GM23248 (cell line): ENCODE data around the gene MS4A6E. TPM values are rescaled to one million over a fixed set of nuclear protein-coding genes. Genes with fewer than 3 reads are reported as not detected.
A peak's percentile ranks its signal among the peaks of the same experiment; 100 is the strongest.
"Not testable (repeated sequence)": the region's sequence is repeated elsewhere in the genome, so short reads cannot be mapped to it uniquely, and the experiment has no call there.

Source experiments
- DNase-seq: peaks from one replicate; pipeline ENCODE4 v3.0.0-alpha.2; 2015
- H2AFZ ChIP-seq: fragments of 200-600 bp; sonication (generic); 2 replicates; pipeline ENCODE4 v1.6.1; 2016; ENCODE audit warnings: antibody characterized with exemption
- H3F3A ChIP-seq: fragments of 200-600 bp; sonication (generic); 2 replicates; pipeline ENCODE4 v1.6.1; 2016; ENCODE audit warnings: mild to moderate bottlenecking, antibody characterized with exemption, mixed run types; ENCODE audit not compliant: insufficient read depth
- H3K27ac ChIP-seq: fragments of 200-600 bp; sonication (generic); 2 replicates; pipeline ENCODE4 v1.5.1; 2016; ENCODE audit warnings: mild to moderate bottlenecking
- H3K27me3 ChIP-seq: fragments of 200-600 bp; sonication (generic); replicated peaks from 2 replicates; pipeline ENCODE4 v1.6.1; 2016; ENCODE audit warnings: mild to moderate bottlenecking; ENCODE audit not compliant: insufficient read depth
- H3K36me3 ChIP-seq: fragments of 200-600 bp; sonication (generic); 2 replicates; pipeline ENCODE4 v1.6.1; 2016; ENCODE audit warnings: low read depth, mild to moderate bottlenecking
- H3K4me1 ChIP-seq: fragments of 200-600 bp; sonication (generic); 2 replicates; pipeline ENCODE4 v1.6.1; 2016; ENCODE audit warnings: mild to moderate bottlenecking; ENCODE audit not compliant: insufficient read depth
- H3K4me2 ChIP-seq: fragments of 200-600 bp; sonication (generic); one replicate; pipeline ENCODE4 v1.6.1; 2016; ENCODE audit warnings: mild to moderate bottlenecking; ENCODE audit not compliant: unreplicated experiment
- H3K4me3 ChIP-seq: fragments of 200-600 bp; sonication (generic); 2 replicates; pipeline ENCODE4 v1.5.1; 2016; ENCODE audit warnings: mild to moderate bottlenecking
- H3K79me2 ChIP-seq: fragments of 200-600 bp; sonication (generic); 2 replicates; pipeline ENCODE4 v1.6.1; 2016; ENCODE audit warnings: mild to moderate bottlenecking; ENCODE audit not compliant: insufficient read depth
- H3K9ac ChIP-seq: fragments of 200-600 bp; sonication (generic); 2 replicates; pipeline ENCODE4 v1.6.1; 2016; ENCODE audit warnings: mild to moderate bottlenecking
- H3K9me2 ChIP-seq: fragments of 200-600 bp; sonication (generic); 2 replicates; pipeline ENCODE4 v1.6.1; 2016; ENCODE audit warnings: mixed run types, mild to moderate bottlenecking, moderate library complexity; ENCODE audit not compliant: insufficient read depth
- H3K9me3 ChIP-seq: fragments of 200-600 bp; sonication (generic); one replicate; pipeline ENCODE4 v1.6.1; 2017; ENCODE audit warnings: low read depth
- H4K20me1 ChIP-seq: fragments of 200-600 bp; sonication (generic); 2 replicates; pipeline ENCODE4 v1.6.0; 2016; ENCODE audit not compliant: insufficient read depth
- EZH2 ChIP-seq: fragments of 200-600 bp; sonication (generic); IDR thresholded peaks from 2 replicates; pipeline ENCODE4 v1.6.1; 2018; ENCODE audit warnings: antibody characterized with exemption, mild to moderate bottlenecking; ENCODE audit not compliant: insufficient read depth, poor library complexity, severe bottlenecking
- EZH2phosphoT487 ChIP-seq: fragments of 200-600 bp; sonication (generic); IDR thresholded peaks from 2 replicates; pipeline ENCODE4 v1.6.1; 2018; ENCODE audit warnings: antibody characterized with exemption, moderate library complexity, mild to moderate bottlenecking, low read depth; ENCODE audit not compliant: insufficient read depth
- WGBS, 2 experiments: methylation state at CpG; one replicate each; pipeline ENCODE4 v1.1.6; 2015 to 2017; ENCODE audit warnings: low lambda C conversion rate in 2 of 2, low coverage in 1 of 2; ENCODE audit errors: missing lambda C conversion rate in 2 of 2; 5-methylcytosine and 5-hydroxymethylcytosine counted together
- in situ Hi-C: fragments of 300-500 bp; cut with MboI; formaldehyde crosslinking; loops from 2 replicates; pipeline ENCODE4 v1.15.0; 2020
- polyA plus RNA-seq: library from polyadenylated mRNA; unstranded; fragments of >200 nt; fragmentation: Nextera tagmentation; extraction: Ambion mirVana; gene quantifications from 2 replicates; pipeline ENCODE4 v1.2.1, GENCODE V29; 2016
- total RNA-seq: library from RNA; depleted of rRNA; stranded (reverse); fragments of >200 nt; shearing (Covaris generic); gene quantifications from 2 replicates; pipeline ENCODE4 v1.2.3, GENCODE V29; 2014

MS4A6E gene
- total and polyA plus RNA-seq, 2 experiments from 2014 or later = not detected

GRCh38 chr11:60360621-60361020 is 33.6 kb downstream of the MS4A6E start:
- in situ Hi-C loops = loop anchor here (10.0 kb wide), 1 partner anchor 254 kb away; no protein-coding TSS in a partner anchor
- H3K79me2 ChIP-seq = no peaks in the 10 kb centered on the region
- H3K9me3 ChIP-seq = no peaks in the 10 kb centered on the region
- H3K4me2 ChIP-seq = no peak overlapping the region
- H3K27ac ChIP-seq = no peak overlapping the region
- no peak overlapping the region for H2AFZ ChIP-seq
- no peak for DNase-seq
- H3K9ac ChIP-seq = no peak overlapping the region
- no peak overlapping the region for H3K4me3 ChIP-seq
- no peaks in the 10 kb centered on the region for H3K9me2 ChIP-seq
- H3F3A ChIP-seq = no peaks in the 10 kb centered on the region
- TF ChIP-seq EZH2 (no peak), EZH2phosphoT487 (no peak)
- H3K27me3 ChIP-seq = no peaks in the 10 kb centered on the region
- H3K36me3 ChIP-seq = no peaks in the 10 kb centered on the region
- no peaks in the 10 kb centered on the region for H4K20me1 ChIP-seq
- WGBS, 2 experiments = 32 to 41% methylated on average over 4 of the region's 4 CpGs
- H3K4me1 ChIP-seq = no peaks in the 10 kb centered on the region

- WGBS, 2 experiments = 0 to 4% methylated on average over 1 of the region's 1 CpG
- H3K9ac ChIP-seq = no peak overlapping the region
- in situ Hi-C loops = loop anchor here (10.0 kb wide), 1 partner anchor 253 kb away; no protein-coding TSS in a partner anchor
These were observed 35.2 kb downstream of the MS4A6E start for GRCh38 chr11:60362241-60362640.

GRCh38 chr11:60363542-60364470 is 36.8 kb downstream of the MS4A6E start:
- WGBS, 2 experiments = 47 to 56% methylated on average over 7 of the region's 7 CpGs
- Histone ChIP-seq H3K36me3 (no peaks in the 10 kb centered on the region), H3K4me1 (no peaks in the 10 kb centered on the region), H3K4me2 (no peak overlapping the region), H2AFZ (no peak overlapping the region), H3K79me2 (no peaks in the 10 kb centered on the region), H3K27ac (no peak overlapping the region), H3K4me3 (no peak overlapping the region), H3K27me3 (no peaks in the 10 kb centered on the region), H3K9ac (no peak overlapping the region), H3F3A (no peaks in the 10 kb centered on the region), H4K20me1 (no peaks in the 10 kb centered on the region), H3K9me3 (no peaks in the 10 kb centered on the region), H3K9me2 (no peaks in the 10 kb centered on the region)
- TF ChIP-seq EZH2 (no peak), EZH2phosphoT487 (no peak)
- in situ Hi-C loops = loop anchor here (10.0 kb wide), 1 partner anchor 251 kb away; no protein-coding TSS in a partner anchor
- DNase-seq = peak; percentile 62

More at GRCh38 chr11:60362241-60362640, 35.2 kb downstream of the MS4A6E start:
- no peak overlapping the region for H2AFZ ChIP-seq
- H3K79me2 ChIP-seq = no peaks in the 10 kb centered on the region
- H3K27ac ChIP-seq = no peak overlapping the region
- no peaks in the 10 kb centered on the region for H3K27me3 ChIP-seq
- TF ChIP-seq EZH2phosphoT487 (no peak), EZH2 (no peak)
- H3K4me1 ChIP-seq = no peaks in the 10 kb centered on the region
- no peak for DNase-seq
- no peaks in the 10 kb centered on the region for H3F3A ChIP-seq
- no peak overlapping the region for H3K4me2 ChIP-seq
- no peaks in the 10 kb centered on the region for H4K20me1 ChIP-seq
- no peaks in the 10 kb centered on the region for H3K9me2 ChIP-seq
- no peaks in the 10 kb centered on the region for H3K9me3 ChIP-seq
- H3K36me3 ChIP-seq = no peaks in the 10 kb centered on the region
- H3K4me3 ChIP-seq = no peak overlapping the region

GRCh38 chr11:60366262-60366904 is 39.3 kb downstream of the MS4A6E start:
- H3K4me3 ChIP-seq, H3K27ac ChIP-seq, H3K9ac ChIP-seq, H3K27me3 ChIP-seq, H4K20me1 ChIP-seq, DNase-seq, H3F3A ChIP-seq, H3K4me2 ChIP-seq, H3K79me2 ChIP-seq, H3K9me2 ChIP-seq, H2AFZ ChIP-seq, H3K9me3 ChIP-seq, H3K36me3 ChIP-seq, H3K4me1 ChIP-seq: not testable (repeated sequence)
- WGBS, 2 experiments = 62 to 64% methylated on average over 15 of the region's 15 CpGs
- in situ Hi-C loops = loop anchor here (10.0 kb wide), 1 partner anchor 248 kb away; no protein-coding TSS in a partner anchor
